ENCODE results near the gene ZNF219. TPM values are rescaled to one million over a fixed set of nuclear protein-coding genes. Genes with fewer than 3 reads are reported as not detected.

Gene ZNF219
- total RNA-seq, 1 donor from 2014 or later: 103 TPM

- Mint-ChIP-seq H3K4me1 (ENCODE audit: low read depth, unreplicated experiment) (peaks cover 47% of the 10 kb centered on the region), H3K36me3 (ENCODE audit: unreplicated experiment) (no peaks in the 10 kb centered on the region), H3K27ac (ENCODE audit: unreplicated experiment) (no peak overlapping the region), H3K27me3 (ENCODE audit: unreplicated experiment) (peaks cover 23% of the 10 kb centered on the region), H3K9me3 (ENCODE audit: unreplicated experiment) (peaks cover 15% of the 10 kb centered on the region), H3K4me3 (ENCODE audit: unreplicated experiment) (no peak overlapping the region)
- DNase-seq: peak; percentile 74
- TF ChIP-seq, protein P1, sequence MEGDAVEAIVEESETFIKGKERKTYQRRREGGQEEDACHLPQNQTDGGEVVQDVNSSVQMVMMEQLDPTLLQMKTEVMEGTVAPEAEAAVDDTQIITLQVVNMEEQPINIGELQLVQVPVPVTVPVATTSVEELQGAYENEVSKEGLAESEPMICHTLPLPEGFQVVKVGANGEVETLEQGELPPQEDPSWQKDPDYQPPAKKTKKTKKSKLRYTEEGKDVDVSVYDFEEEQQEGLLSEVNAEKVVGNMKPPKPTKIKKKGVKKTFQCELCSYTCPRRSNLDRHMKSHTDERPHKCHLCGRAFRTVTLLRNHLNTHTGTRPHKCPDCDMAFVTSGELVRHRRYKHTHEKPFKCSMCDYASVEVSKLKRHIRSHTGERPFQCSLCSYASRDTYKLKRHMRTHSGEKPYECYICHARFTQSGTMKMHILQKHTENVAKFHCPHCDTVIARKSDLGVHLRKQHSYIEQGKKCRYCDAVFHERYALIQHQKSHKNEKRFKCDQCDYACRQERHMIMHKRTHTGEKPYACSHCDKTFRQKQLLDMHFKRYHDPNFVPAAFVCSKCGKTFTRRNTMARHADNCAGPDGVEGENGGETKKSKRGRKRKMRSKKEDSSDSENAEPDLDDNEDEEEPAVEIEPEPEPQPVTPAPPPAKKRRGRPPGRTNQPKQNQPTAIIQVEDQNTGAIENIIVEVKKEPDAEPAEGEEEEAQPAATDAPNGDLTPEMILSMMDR (IDR thresholded peaks at IDR 0.05; ENCODE audit: partially characterized antibody, unreplicated experiment): peak; percentile 80
These were observed 8.1 kb downstream of the ZNF219 start for GRCh38 chr14:21090194-21090939.

DNA sequence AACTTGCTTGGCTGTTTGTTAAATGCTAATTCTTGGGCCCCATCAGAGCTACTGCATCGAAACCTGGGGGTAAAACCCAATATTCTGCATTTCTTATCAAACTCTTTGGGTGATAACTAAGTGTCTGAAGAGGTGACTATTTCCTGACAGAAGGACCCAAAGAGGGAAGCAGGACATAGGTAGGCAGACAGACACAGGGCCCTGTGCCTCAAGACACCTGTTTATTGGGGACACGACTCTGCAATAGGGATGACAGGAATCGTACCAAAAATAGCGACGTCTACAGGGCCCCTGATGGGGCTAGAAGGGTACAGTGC is 8.6 kb downstream of the ZNF219 start:
- Mint-ChIP-seq H3K27me3 (ENCODE audit: unreplicated experiment) (peaks cover 22% of the 10 kb centered on the region), H3K4me3 (ENCODE audit: unreplicated experiment) (no peak overlapping the region), H3K27ac (ENCODE audit: unreplicated experiment) (no peak overlapping the region), H3K36me3 (ENCODE audit: unreplicated experiment) (no peaks in the 10 kb centered on the region), H3K4me1 (ENCODE audit: low read depth, unreplicated experiment) (peaks cover 41% of the 10 kb centered on the region), H3K9me3 (ENCODE audit: unreplicated experiment) (peaks cover 16% of the 10 kb centered on the region)
- DNase-seq: no peak
- TF ChIP-seq, protein P1 (IDR thresholded peaks at IDR 0.05; ENCODE audit: partially characterized antibody, unreplicated experiment): no peak

DNA sequence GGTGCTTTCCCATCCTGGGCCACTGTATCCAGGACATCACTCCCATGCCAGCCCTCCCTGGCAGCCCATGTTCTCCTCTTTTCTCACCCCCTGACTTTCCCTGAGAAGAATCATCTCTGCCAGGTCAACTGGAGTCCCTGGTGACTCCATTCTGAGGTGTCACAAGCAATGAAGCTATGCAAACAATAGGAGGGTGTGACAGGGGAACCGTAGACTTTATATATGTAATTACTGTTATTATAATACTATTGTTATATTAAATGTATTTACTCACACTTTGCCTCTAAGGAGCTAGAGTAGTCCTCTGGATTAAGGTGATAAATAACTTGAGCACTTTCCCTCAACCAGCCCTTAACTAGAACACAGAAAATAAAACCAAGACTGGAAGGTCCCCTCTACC is 9.2 kb downstream of the ZNF219 start:
- Mint-ChIP-seq H3K27me3 (ENCODE audit: unreplicated experiment) (peaks cover 22% of the 10 kb centered on the region), H3K27ac (ENCODE audit: unreplicated experiment) (peak overlapping the region; percentile 35), H3K4me1 (ENCODE audit: low read depth, unreplicated experiment) (peaks cover 39% of the 10 kb centered on the region), H3K9me3 (ENCODE audit: unreplicated experiment) (peaks cover 22% of the 10 kb centered on the region), H3K36me3 (ENCODE audit: unreplicated experiment) (no peaks in the 10 kb centered on the region), H3K4me3 (ENCODE audit: unreplicated experiment) (no peak overlapping the region)
- DNase-seq: no peak
- TF ChIP-seq, protein P1 (IDR thresholded peaks at IDR 0.05; ENCODE audit: partially characterized antibody, unreplicated experiment): no peak

GRCh38 chr14:21088687-21089086 is 9.8 kb downstream of the ZNF219 start:
- Mint-ChIP-seq H3K36me3 (ENCODE audit: unreplicated experiment) (no peaks in the 10 kb centered on the region), H3K9me3 (ENCODE audit: unreplicated experiment) (peaks cover 23% of the 10 kb centered on the region), H3K4me1 (ENCODE audit: low read depth, unreplicated experiment) (peaks cover 35% of the 10 kb centered on the region), H3K4me3 (ENCODE audit: unreplicated experiment) (no peak overlapping the region), H3K27ac (ENCODE audit: unreplicated experiment) (peak overlapping the region; percentile 35), H3K27me3 (ENCODE audit: unreplicated experiment) (peaks cover 18% of the 10 kb centered on the region)
- TF ChIP-seq, protein P1 (IDR thresholded peaks at IDR 0.05; ENCODE audit: partially characterized antibody, unreplicated experiment): no peak
- DNase-seq: no peak

GRCh38 chr14:21087294-21088091 is 11.0 kb downstream of the ZNF219 start:
- H3K4me3 Mint-ChIP-seq (ENCODE audit: unreplicated experiment): peak overlapping the region; percentile 51
- H3K27me3 Mint-ChIP-seq (ENCODE audit: unreplicated experiment): peaks cover 13% of the 10 kb centered on the region
- H3K36me3 Mint-ChIP-seq (ENCODE audit: unreplicated experiment): no peaks in the 10 kb centered on the region
- no peak for DNase-seq
- H3K27ac Mint-ChIP-seq (ENCODE audit: unreplicated experiment): peak overlapping the region; percentile 30
- TF ChIP-seq, protein P1 (IDR thresholded peaks at IDR 0.05; ENCODE audit: partially characterized antibody, unreplicated experiment): no peak
- peaks cover 25% of the 10 kb centered on the region for H3K4me1 Mint-ChIP-seq (ENCODE audit: low read depth, unreplicated experiment)
- peaks cover 23% of the 10 kb centered on the region for H3K9me3 Mint-ChIP-seq (ENCODE audit: unreplicated experiment)

All from glutamatergic neuron (in vitro differentiated cells).